Measurements from ENCODE around the gene ADCY3.
"Not testable (repeated sequence)": the region's sequence is repeated elsewhere in the genome, so short reads cannot be mapped to it uniquely, and the experiment has no call there.

Gene ADCY3

GRCh38 chr2:24819442-24820174, 100.4 kb downstream of the ADCY3 start:
- no peak for DNase-seq (ENCODE audit: extremely low read depth in 1 of 2, low read depth in 1 of 2)

DNA sequence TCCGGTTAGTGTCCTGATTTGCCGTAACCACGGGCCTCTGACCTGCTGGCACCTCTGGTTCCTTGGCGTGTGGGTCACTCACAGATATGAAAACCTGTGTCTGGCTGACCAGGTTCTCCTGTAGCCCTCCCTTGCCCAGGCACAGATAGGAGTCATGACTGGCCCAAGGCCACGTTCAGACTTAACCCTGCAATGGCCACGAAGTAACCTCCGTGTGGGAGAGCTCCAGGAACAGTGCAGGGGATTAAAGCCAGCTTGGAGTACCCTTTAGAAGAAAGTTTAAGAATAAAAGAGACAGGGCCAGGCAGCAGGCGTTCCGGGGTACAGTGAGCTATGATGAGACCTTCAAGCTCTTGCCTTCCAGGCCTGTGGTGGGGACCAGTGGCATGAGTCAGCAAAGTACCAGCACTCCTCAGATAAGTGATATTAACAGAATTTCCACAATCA, 101.3 kb downstream of the ADCY3 start:
- no peak for DNase-seq (ENCODE audit: extremely low read depth in 1 of 2, low read depth in 1 of 2)

DNA sequence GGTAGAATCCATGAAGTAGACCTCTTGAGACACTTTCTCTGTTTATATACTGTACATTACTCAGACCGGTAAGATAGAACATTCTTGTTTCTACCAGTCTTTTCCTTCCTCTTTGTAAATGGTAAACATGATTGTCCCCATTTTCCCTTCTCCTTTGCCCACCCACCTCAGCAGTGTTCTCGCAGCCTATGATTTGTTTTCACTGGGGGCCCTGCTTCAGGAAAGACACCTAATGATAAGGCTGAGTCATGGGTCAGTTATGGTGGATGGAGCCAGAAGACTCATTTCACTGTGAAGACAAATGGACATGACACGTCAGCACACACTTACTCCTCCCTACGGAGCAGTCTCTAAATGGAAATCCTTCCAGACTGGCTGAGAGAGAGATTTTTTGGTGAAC, 103.2 kb downstream of the ADCY3 start:
- no peak for DNase-seq (ENCODE audit: extremely low read depth in 1 of 2, low read depth in 1 of 2)

DNA sequence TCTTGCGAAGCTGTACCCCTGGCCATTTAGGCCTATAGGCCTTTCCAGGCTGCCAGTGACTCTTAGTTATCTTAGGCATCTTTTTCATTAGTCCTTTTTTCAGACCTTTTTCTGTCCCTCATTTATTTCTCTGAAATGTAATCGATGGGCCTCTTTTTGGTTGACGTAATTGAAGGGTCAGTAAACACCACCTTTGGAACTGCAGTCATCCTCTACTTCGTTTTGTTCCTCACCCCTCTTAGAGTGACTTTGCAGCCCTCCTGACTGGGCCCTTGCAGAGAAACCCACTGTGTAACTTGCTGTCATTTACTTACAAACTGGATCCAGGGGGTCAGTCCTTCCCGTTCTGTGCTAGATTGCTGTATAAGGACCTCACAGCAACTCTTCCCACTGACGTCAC, 103.6 kb downstream of the ADCY3 start:
- DNase-seq (ENCODE audit: extremely low read depth in 1 of 2, low read depth in 1 of 2) = no peak

DNA sequence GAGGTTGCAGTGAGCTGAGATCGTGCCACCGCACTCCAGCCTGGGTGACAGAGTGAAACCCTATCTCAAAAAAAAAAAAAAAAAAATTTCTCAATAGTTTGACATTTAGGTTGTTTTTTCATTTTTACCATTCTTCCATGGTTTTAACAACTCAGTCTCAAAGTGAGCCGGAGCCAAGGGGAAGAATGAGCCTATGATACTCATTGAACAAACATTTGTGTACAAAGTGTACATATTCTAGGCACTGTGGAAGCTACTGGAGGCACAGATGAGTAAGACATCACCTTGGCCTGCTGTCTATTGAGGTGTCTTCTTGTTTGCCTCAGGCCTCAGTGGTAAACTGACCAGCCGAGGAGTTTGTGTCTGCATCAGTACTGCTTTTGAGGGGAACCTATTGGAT, 104.9 kb downstream of the ADCY3 start:
- DNase-seq (ENCODE audit: extremely low read depth in 1 of 2, low read depth in 1 of 2) = no peak

DNA sequence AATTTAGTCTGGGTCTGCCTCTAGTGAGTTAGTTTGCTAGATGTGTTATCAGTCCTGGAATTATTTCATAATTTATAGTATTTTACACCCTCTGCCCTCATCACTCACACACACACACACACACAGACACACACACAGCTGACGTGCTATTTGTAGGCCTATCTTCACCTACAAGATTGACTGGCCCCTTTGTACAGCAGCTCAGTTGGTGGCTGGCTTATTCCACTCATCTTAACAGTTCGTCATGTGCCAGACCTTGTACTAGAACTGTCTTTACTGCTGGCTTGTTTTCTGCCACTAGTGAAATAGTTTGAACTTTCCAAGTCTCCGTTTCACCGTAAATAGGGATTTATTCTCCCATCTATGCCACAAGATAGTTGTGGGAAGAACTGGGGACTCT, 105.5 kb downstream of the ADCY3 start:
- no peak for DNase-seq (ENCODE audit: extremely low read depth in 1 of 2, low read depth in 1 of 2)

- DNase-seq (ENCODE audit: extremely low read depth in 1 of 2, low read depth in 1 of 2) = no peak
Measured at GRCh38 chr2:24813691-24814137, 106.3 kb downstream of the ADCY3 start.

DNA sequence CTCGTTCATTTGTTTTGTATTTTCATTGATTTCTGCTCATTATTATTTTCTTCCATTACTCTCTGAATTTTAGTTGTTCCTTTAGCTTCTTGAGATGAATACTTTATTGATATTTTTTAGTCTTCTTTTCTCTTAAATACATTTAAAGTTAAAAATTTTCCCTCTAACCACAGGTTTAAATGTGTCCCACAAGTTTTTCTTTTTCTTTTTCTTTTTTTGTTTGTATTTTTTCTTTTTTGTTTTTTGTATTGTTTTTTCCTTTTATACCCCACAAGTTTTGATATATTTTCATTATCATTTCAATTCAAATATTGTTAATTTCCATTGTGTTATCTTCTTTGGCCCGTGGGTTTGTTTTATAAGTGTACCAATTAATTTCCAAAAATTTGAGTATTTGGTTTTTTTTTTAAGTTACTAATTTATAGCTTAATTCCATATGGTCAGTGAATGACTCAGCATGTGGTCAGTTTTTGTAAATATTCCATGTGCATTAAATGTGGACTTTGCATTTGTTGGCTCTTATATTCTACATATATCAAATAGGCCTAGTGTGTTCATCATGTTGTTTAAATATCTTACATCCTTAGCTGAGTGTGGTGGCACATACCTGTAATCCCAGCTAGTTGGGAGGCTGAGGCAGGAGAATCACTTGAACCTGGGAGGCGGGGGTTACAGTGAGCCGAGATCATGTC, 110.6 kb downstream of the ADCY3 start:
- no peak for DNase-seq (ENCODE audit: extremely low read depth in 1 of 2, low read depth in 1 of 2)

GRCh38 chr2:24806661-24807036, 113.4 kb downstream of the ADCY3 start:
- no peak for DNase-seq (ENCODE audit: extremely low read depth in 1 of 2, low read depth in 1 of 2)

DNA sequence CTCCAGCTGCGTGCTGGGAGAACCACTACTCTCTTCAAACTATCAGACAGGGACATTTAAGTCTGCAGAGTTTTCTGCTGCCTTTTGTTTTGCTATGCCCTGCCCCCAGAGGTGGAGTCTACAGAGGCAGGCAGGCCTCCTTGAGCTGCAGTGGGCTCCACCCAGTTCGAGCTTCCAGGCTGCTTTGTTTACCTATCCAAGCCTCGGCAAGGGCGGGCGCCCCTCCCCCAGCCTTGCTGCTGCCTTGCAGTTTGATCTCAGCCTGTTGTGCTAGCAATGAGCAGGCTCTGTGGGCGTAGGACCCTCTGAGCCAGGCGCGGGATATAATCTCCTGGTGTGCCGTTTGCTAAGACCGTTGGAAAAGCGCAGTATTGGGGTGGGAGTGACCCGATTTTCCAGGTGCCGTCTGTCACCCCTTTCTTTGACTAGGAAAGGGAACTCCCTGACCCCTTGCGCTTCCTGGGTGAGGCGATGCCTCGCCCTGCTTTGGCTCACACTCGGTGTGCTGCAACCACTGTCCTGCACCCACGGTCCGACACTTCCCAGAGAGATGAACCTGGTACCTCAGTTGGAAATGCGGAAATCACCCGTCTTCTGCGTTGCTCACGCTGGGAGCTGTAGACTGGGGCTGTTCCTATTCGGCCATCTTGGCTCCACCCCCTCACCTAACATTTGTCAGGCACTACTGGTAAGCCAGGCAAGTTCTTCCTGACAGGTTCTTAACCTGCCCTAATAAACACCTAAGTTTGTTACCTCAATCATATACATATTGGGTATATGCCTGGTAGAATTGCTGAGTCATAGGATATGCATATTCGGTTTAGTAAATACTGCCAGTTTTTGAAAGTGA, 114.0 kb downstream of the ADCY3 start:
- DNase-seq (ENCODE audit: extremely low read depth in 1 of 2, low read depth in 1 of 2) = not testable (repeated sequence)

DNA sequence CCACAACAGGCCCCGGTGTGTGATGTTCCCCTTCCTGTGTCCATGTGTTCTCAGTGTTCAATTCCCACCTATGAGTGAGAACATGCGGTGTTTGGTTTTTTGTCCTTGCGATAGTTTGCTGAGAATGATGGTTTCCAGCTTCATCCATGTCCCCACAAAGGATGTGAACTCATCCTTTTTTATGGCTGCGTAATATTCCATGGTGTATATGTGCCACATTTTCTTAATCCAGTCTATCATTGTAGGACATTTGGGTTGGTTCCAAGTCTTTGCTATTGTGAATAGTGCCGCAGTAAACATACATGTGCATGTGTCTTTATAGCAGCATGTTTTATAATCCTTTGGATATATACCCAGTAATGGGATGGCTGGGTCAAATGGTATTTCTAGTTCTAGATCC, 119.5 kb downstream of the ADCY3 start:
- DNase-seq (ENCODE audit: extremely low read depth in 1 of 2, low read depth in 1 of 2) = not testable (repeated sequence)

- no peak for DNase-seq (ENCODE audit: extremely low read depth in 1 of 2, low read depth in 1 of 2)
Measured at GRCh38 chr2:24797644-24798043, 122.4 kb downstream of the ADCY3 start.

DNA sequence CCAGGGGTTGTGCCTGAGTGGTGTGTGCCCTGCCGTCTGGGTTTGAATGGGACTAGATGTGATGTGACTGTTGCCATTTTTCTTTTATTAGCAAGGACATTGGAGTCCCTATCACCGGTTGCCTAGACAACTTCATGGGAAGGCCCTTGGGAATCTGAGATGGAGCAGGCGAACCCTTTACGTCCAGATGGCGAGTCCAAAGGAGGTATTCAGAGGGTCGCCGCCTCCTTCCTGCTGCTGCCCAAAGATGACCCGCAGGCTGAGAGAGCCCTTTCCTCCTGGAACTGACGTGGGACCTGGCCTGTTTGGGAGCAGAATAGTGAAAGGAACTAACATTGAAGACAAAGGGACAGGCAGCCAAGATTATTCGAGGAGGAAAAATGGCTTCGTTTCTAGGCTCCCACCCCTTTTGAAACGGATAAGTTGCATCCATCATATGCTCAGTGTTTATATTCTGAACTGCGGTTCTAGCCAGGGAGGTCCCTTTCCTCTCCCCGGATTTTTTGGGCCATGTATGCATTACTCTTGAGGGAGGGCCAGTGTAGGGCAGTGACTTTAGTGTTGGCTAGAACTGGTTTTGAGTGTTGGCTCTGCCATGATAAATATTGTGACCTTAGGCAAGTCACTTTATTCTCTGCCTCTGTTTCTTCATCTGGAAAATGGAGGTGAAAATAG, 126.1 kb downstream of the ADCY3 start:
- no peak for DNase-seq (ENCODE audit: extremely low read depth in 1 of 2, low read depth in 1 of 2)

GRCh38 chr2:24792874-24793760, 126.9 kb downstream of the ADCY3 start, which contains the start of the genes CENPO and PTRHD1:
Gene CENPO (plus strand): TSS chr2:24793425. CDS start chr2:24793920, 495 bp downstream.
Gene PTRHD1 (minus strand): TSS chr2:24793391. CDS start chr2:24793377, 14 bp downstream.
- DNase-seq (ENCODE audit: extremely low read depth in 1 of 2, low read depth in 1 of 2) = peak; percentile 89 to 92

- no peak for DNase-seq (ENCODE audit: extremely low read depth in 1 of 2, low read depth in 1 of 2)
Measured at GRCh38 chr2:24792542-24792873, 127.5 kb downstream of the ADCY3 start.

DNA sequence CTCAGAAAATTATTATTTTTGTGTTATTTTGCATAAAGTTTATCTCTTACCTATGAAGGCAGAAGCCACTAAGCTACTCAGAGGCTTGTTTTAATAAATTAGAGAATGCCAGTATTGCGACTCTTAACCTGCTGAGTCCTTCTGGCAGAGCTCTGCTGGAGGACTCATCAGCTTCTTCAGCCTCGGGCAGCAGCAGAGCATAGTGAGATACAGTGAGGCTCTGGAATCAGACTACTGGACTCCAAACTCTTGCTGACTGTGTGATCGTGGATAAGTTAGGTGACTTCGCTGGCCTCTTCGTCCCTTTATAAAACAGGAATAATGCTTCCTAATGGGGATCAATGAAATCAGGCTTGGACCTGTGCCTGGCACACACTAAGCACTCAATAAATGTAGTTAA, 128.6 kb downstream of the ADCY3 start:
- DNase-seq (ENCODE audit: extremely low read depth in 1 of 2, low read depth in 1 of 2) = no peak

GRCh38 chr2:24788816-24789215, 131.2 kb downstream of the ADCY3 start:
- no peak for DNase-seq (ENCODE audit: extremely low read depth in 1 of 2, low read depth in 1 of 2)

DNA sequence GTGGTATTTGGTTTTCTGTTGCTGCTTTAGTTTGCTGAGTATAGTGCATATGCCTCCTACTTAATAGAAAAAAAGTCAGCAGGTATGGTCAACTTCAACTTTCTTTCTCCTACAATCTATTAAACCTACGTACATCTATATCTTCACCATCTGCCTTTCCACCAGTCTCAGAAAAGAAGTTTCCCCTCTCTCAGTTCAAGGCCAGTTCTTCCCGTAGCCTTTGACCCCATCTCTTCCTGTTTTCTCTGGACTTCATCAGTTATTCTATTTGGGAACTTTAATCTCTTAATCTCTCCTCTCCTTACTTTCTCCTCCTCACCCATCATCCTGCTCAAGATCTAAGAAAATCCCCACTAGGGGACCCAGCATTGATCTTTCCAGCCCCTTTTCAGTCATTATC, 132.5 kb downstream of the ADCY3 start:
- DNase-seq (ENCODE audit: extremely low read depth in 1 of 2, low read depth in 1 of 2) = no peak

- DNase-seq (ENCODE audit: extremely low read depth in 1 of 2, low read depth in 1 of 2) = no peak
Measured at GRCh38 chr2:24785671-24786321, 134.2 kb downstream of the ADCY3 start.

All from stimulated activated CD8-positive, alpha-beta memory T cell treated with anti-CD3 and anti-CD28 coated beads, Interleukin-7, amount 100 ng/mL, for 48 hours (primary cell).